Loucy (cell line): ENCODE data around the gene SLC35F3.
"Not testable (repeated sequence)": the region's sequence is repeated elsewhere in the genome, so short reads cannot be mapped to it uniquely, and the experiment has no call there.

Source experiments
- H2AFZ ChIP-seq: fragments of 200-600 bp; sonication (generic); 2 replicates; pipeline ENCODE4 v1.6.0; 2016; ENCODE audit warnings: antibody characterized with exemption, mild to moderate bottlenecking, low read length, moderate library complexity
- H3F3A ChIP-seq: fragments of 200-600 bp; 2 replicates; pipeline ENCODE4 v1.6.0; 2016; ENCODE audit warnings: antibody characterized with exemption, low read depth, mild to moderate bottlenecking
- H3K27me3 ChIP-seq: fragments of 200-600 bp; sonication (generic); 2 replicates; pipeline ENCODE4 v1.6.1; 2014; ENCODE audit warnings: low read length, mild to moderate bottlenecking; ENCODE audit not compliant: insufficient read depth, poor library complexity, severe bottlenecking
- H3K36me3 ChIP-seq: fragments of 200-600 bp; sonication (generic); 2 replicates; pipeline ENCODE4 v1.6.1; 2016; ENCODE audit warnings: low read length; ENCODE audit not compliant: insufficient read depth
- H3K4me1 ChIP-seq: fragments of 200-600 bp; sonication (generic); 2 replicates; pipeline ENCODE4 v1.5.1; 2014; ENCODE audit warnings: low read length, mild to moderate bottlenecking; ENCODE audit not compliant: insufficient read depth, poor library complexity, severe bottlenecking
- H3K4me2 ChIP-seq: fragments of 200-600 bp; sonication (generic); 2 replicates; pipeline ENCODE4 v1.6.0; 2014; ENCODE audit warnings: antibody characterized with exemption, low read length, low read depth, mild to moderate bottlenecking; ENCODE audit not compliant: poor library complexity, severe bottlenecking
- H3K4me3 ChIP-seq: fragments of 200-600 bp; sonication (generic); 2 replicates; pipeline ENCODE4 v1.5.1; 2014; ENCODE audit warnings: low read length, mild to moderate bottlenecking, mixed read lengths; ENCODE audit not compliant: poor library complexity, severe bottlenecking
- H3K79me2 ChIP-seq: fragments of 200-600 bp; sonication (generic); 2 replicates; pipeline ENCODE4 v1.6.1; 2014; ENCODE audit warnings: low read length; ENCODE audit not compliant: insufficient read depth
- H3K9ac ChIP-seq: fragments of 200-600 bp; sonication (generic); 2 replicates; pipeline ENCODE4 v1.6.0; 2014; ENCODE audit warnings: mild to moderate bottlenecking, low read depth, low read length, moderate library complexity; ENCODE audit not compliant: poor library complexity, severe bottlenecking
- H3K9me2 ChIP-seq: fragments of 200-600 bp; sonication (generic); replicated peaks from 2 replicates; pipeline ENCODE4 v1.6.1; 2016; ENCODE audit warnings: low read depth, low read length, mixed read lengths
- H3K9me3 ChIP-seq: fragments of 200-600 bp; sonication (generic); 2 replicates; pipeline ENCODE4 v1.6.1; 2014; ENCODE audit warnings: mild to moderate bottlenecking, antibody characterized with exemption, low read length, low read depth; ENCODE audit not compliant: insufficient read depth
- H4K20me1 ChIP-seq: fragments of 200-600 bp; sonication (generic); 2 replicates; pipeline ENCODE4 v1.6.0; 2014; ENCODE audit warnings: antibody characterized with exemption, low read length, mild to moderate bottlenecking; ENCODE audit not compliant: insufficient read depth, poor library complexity, severe bottlenecking
- EZH2phosphoT487 ChIP-seq: fragments of 200-600 bp; IDR thresholded peaks from 2 replicates; pipeline ENCODE4 v1.6.1; 2018; ENCODE audit warnings: antibody characterized with exemption, mild to moderate bottlenecking, moderate library complexity, borderline replicate concordance
- TF ChIP-seq, protein P1 (sequence below): fragments of 200-600 bp; sonication (generic); conservative IDR thresholded peaks from 2 replicates; pipeline ENCODE4 v1.5.1; 2014; ENCODE audit warnings: mild to moderate bottlenecking, antibody characterized with exemption, low read length

The SLC35F3 gene

DNA sequence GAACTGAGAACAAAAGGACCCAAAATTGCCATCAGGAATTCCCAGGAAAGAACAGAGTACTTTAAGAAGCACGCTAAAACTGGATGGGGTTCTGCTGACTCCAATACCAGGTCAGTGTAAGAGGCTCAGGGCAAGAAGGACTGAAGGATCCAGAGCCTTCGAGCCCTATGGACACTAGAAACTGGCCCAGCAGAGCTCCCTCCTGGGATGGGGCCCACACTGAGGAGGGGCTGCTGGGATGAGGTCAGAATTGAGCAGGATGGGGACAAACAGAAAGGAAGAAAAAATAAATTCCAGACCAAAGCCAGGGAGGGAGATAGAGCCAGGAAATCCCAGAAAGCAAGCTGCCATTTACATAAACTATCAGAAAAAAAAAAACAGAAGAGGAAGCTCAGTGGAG lies 246.4 kb downstream of the SLC35F3 start:
- Histone ChIP-seq H3K36me3 (no peaks in the 10 kb centered on the region), H2AFZ (no peak overlapping the region), H4K20me1 (no peaks in the 10 kb centered on the region), H3K4me3 (no peak overlapping the region), H3F3A (no peaks in the 10 kb centered on the region), H3K79me2 (no peaks in the 10 kb centered on the region), H3K4me1 (no peaks in the 10 kb centered on the region), H3K9me2 (no peaks in the 10 kb centered on the region), H3K9me3 (no peaks in the 10 kb centered on the region), H3K9ac (no peak overlapping the region), H3K27me3 (no peaks in the 10 kb centered on the region), H3K4me2 (no peak overlapping the region)
- TF ChIP-seq, protein P1, sequence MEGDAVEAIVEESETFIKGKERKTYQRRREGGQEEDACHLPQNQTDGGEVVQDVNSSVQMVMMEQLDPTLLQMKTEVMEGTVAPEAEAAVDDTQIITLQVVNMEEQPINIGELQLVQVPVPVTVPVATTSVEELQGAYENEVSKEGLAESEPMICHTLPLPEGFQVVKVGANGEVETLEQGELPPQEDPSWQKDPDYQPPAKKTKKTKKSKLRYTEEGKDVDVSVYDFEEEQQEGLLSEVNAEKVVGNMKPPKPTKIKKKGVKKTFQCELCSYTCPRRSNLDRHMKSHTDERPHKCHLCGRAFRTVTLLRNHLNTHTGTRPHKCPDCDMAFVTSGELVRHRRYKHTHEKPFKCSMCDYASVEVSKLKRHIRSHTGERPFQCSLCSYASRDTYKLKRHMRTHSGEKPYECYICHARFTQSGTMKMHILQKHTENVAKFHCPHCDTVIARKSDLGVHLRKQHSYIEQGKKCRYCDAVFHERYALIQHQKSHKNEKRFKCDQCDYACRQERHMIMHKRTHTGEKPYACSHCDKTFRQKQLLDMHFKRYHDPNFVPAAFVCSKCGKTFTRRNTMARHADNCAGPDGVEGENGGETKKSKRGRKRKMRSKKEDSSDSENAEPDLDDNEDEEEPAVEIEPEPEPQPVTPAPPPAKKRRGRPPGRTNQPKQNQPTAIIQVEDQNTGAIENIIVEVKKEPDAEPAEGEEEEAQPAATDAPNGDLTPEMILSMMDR: no peak
- no peak for TF ChIP-seq EZH2phosphoT487

DNA sequence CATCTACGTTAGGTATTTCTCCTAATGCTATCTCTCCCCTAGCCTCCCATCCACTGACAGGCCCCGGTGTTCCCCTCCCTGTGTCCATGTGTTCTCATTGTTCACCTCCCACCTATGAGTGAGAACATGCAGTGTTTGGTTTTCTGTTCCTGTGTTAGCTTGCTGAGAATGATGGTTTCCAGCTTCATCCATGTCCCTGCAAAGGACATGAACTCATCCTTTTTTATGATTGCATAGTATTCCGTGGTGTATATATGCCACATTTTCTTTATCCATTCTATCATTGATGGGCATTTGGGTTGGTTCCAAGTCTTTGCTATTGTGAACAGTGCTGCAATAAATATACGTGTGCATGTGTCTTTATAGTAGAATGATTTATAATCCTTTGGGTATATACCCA lies 247.9 kb downstream of the SLC35F3 start:
- H3K9me3 ChIP-seq, H3K36me3 ChIP-seq, H3K27me3 ChIP-seq, H3K9ac ChIP-seq, H3K4me3 ChIP-seq, H2AFZ ChIP-seq, H3K4me1 ChIP-seq, H4K20me1 ChIP-seq, H3F3A ChIP-seq, H3K79me2 ChIP-seq, H3K9me2 ChIP-seq, H3K4me2 ChIP-seq: not testable (repeated sequence)

DNA sequence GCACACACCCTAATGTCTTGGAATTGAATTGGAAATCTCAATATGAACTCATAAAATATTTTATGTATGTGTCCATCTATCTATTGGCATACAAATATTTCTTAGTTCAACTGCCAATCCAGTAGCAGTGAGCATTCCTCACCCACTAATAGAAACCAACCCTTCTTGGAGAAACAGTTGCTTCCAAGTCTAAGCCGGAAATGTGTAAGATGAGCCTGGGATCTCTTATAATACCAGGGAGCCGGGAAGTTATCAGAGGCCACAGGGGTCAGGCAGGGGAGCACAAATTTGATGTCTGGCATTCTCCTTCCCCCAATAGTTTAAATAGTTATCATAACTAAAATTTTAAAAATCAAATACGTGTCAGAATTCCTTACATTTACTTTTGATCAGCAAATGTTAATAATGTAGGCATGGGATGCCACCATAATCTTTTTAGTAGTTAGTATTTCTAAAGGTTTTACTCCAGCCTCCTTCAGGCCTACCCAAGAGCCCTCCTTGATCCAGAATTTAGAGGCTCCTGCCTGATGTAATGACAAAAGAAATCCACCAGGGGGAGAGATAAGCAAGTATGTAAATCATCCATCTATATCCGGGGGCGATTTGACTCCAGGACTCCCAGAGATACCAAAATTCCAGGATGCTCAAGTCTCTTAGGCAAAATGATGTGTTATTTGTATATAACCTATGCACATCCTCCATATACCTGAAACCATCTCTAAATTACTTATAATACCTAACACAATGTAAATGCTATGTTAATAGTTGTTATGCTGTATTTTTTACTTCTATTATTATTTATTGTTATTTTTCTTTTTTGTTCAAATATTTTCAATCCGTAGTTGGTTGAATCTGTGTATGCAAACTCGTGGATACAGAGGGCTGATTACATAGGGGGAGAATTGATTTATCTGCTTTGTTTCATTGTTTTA lies 250.1 kb downstream of the SLC35F3 start:
- H3F3A ChIP-seq: no peaks in the 10 kb centered on the region
- H2AFZ ChIP-seq: peak overlapping the region; percentile 70
- TF ChIP-seq EZH2phosphoT487: no peak
- TF ChIP-seq, protein P1: peak; percentile 93
- no peaks in the 10 kb centered on the region for H3K27me3 ChIP-seq
- H3K4me2 ChIP-seq: peak overlapping the region; percentile 6
- peaks cover 7% of the 10 kb centered on the region for H3K4me1 ChIP-seq
- H3K9ac ChIP-seq: peak overlapping the region; percentile 33
- H3K79me2 ChIP-seq: no peaks in the 10 kb centered on the region
- no peaks in the 10 kb centered on the region for H3K36me3 ChIP-seq
- no peak overlapping the region for H3K4me3 ChIP-seq
- no peaks in the 10 kb centered on the region for H4K20me1 ChIP-seq
- no peaks in the 10 kb centered on the region for H3K9me2 ChIP-seq
- H3K9me3 ChIP-seq: no peaks in the 10 kb centered on the region

GRCh38 chr1:234162661-234163060 lies 258.2 kb downstream of the SLC35F3 start:
- TF ChIP-seq EZH2phosphoT487: no peak
- TF ChIP-seq, protein P1: no peak
- no peaks in the 10 kb centered on the region for H3K9me3 ChIP-seq
- no peak overlapping the region for H3K4me2 ChIP-seq
- H3K9ac ChIP-seq: peak overlapping the region; percentile 61
- no peak overlapping the region for H2AFZ ChIP-seq
- no peak overlapping the region for H3K4me3 ChIP-seq
- H3F3A ChIP-seq: no peaks in the 10 kb centered on the region
- no peaks in the 10 kb centered on the region for H3K9me2 ChIP-seq
- peaks cover 43% of the 10 kb centered on the region for H3K4me1 ChIP-seq
- H3K36me3 ChIP-seq: no peaks in the 10 kb centered on the region
- no peaks in the 10 kb centered on the region for H3K27me3 ChIP-seq
- no peaks in the 10 kb centered on the region for H3K79me2 ChIP-seq
- no peaks in the 10 kb centered on the region for H4K20me1 ChIP-seq
